HCT116 (cell line): ENCODE results near the gene HEY2. TPM values are rescaled to one million over a fixed set of nuclear protein-coding genes. Genes with fewer than 3 reads are reported as not detected.
A peak's percentile ranks its signal among the peaks of the same experiment; 100 is the strongest.

Experiments
- ATAC-seq: fragments of 200-7000 bp; cut with Tn5 transposase; 2 replicates; pipeline ENCODE4 v1.9.1; 2020; ENCODE audit warnings: mild to moderate bottlenecking, moderate library complexity
- BruUV-seq: library from RNA; stranded (reverse); fragments of 400-500 nt; replicated peaks from 2 replicates; lab custom pipeline; 2021; lab: Mats Ljungman, UMichigan
- CTCF ChIA-PET: fragments of 300-600 bp; sonication (Branson Sonifier 250); formaldehyde crosslinking; loops from one replicate; lab custom pipeline; 2021; ENCODE audit warnings: antibody characterized with exemption; lab: Charles Lee
- POLR2A ChIA-PET: fragments of 300-600, 350-600 bp; sonication (Branson Sonifier 250); formaldehyde crosslinking; loops from one replicate; lab custom pipeline; 2021; ENCODE audit warnings: antibody characterized with exemption; lab: Charles Lee
- RAD21 ChIA-PET, 2 experiments: fragments of 300-600 bp; sonication (Branson Sonifier 250); formaldehyde crosslinking; loops; one replicate each; lab custom pipeline; 2023; ENCODE audit warnings: low total read pairs in 2 of 2; ENCODE audit not compliant: uncharacterized antibody in 2 of 2, unreplicated experiment in 2 of 2, low non-redundant PET in 1 of 2; lab: Charles Lee
- DNase-seq: peaks from one replicate; pipeline ENCODE4 v3.0.0-alpha.2; 2010; ENCODE audit warnings: low read depth, low spot score
- H2AFZ ChIP-seq: fragments of 200-600 bp; shearing (Covaris generic), sonication (generic); 2 replicates; pipeline ENCODE4 v1.6.1; 2017; ENCODE audit warnings: low read depth, mixed run types, mixed read lengths, antibody characterized with exemption, low read length; ENCODE audit not compliant: poor library complexity, severe bottlenecking
- H3K27ac ChIP-seq: 2 replicates; pipeline ENCODE4 v1.5.1; 2012; ENCODE audit warnings: low read depth, low read length
- H3K27me3 ChIP-seq: fragments of 200-600 bp; sonication (generic); 2 replicates; pipeline ENCODE4 v1.6.1; 2016; ENCODE audit warnings: mixed run types, low read length, mixed read lengths; ENCODE audit not compliant: insufficient read depth
- H3K36me3 ChIP-seq, 2 experiments: fragments of 200-500 bp in 1 of 2; fragments of 200-600 bp in 1 of 2; sonication (Bioruptor generic) in 1 of 2; sonication (generic) in 1 of 2; 2 replicates each; pipeline versions ENCODE4 v1.5.1 to v1.6.1; 2014 to 2016; ENCODE audit warnings: low read length in 2 of 2, inconsistent platforms in 1 of 2, mixed read lengths in 1 of 2, mixed run types in 1 of 2; ENCODE audit not compliant: insufficient read depth in 2 of 2, control insufficient read depth in 1 of 2
- H3K4me1 ChIP-seq, 2 experiments: fragments of 200-600 bp in 1 of 2; sonication (generic) in 1 of 2; 2 replicates each; pipeline versions ENCODE4 v1.5.1 to v1.6.1; 2012 to 2017; ENCODE audit warnings: low read length in 2 of 2, inconsistent platforms in 1 of 2, mild to moderate bottlenecking in 1 of 2, mixed read lengths in 1 of 2, mixed run types in 1 of 2, moderate library complexity in 1 of 2; ENCODE audit not compliant: insufficient read depth in 2 of 2, control insufficient read depth in 1 of 2
- H3K4me2 ChIP-seq: fragments of 200-600 bp; sonication (generic); 2 replicates; pipeline ENCODE4 v1.6.1; 2017; ENCODE audit warnings: mixed run types, low read length, mixed read lengths
- H3K4me3 ChIP-seq, 2 experiments: fragments of 200-600 bp in 1 of 2; sonication (generic) in 1 of 2; replicated peaks in 1 of 2; 2 replicates each; pipeline ENCODE4 v1.5.1; 2011 to 2016; ENCODE audit warnings: low read length in 2 of 2, control low read depth in 1 of 2, low read depth in 1 of 2, mild to moderate bottlenecking in 1 of 2, mixed read lengths in 1 of 2, mixed run types in 1 of 2
- H3K79me2 ChIP-seq: fragments of 200-600 bp; sonication (generic); 2 replicates; pipeline ENCODE4 v1.6.1; 2017; ENCODE audit warnings: mild to moderate bottlenecking, mixed run types, low read length, moderate library complexity, mixed read lengths; ENCODE audit not compliant: insufficient read depth
- H3K9ac ChIP-seq: fragments of 200-600 bp; sonication (generic); 2 replicates; pipeline ENCODE4 v1.6.1; 2016; ENCODE audit warnings: low read length, mixed read lengths
- H3K9me2 ChIP-seq: fragments of 200-600 bp; sonication (generic), shearing (Covaris generic); 2 replicates; pipeline ENCODE4 v1.6.1; 2017; ENCODE audit warnings: mixed run types, mild to moderate bottlenecking, moderate library complexity; ENCODE audit not compliant: insufficient read depth
- H3K9me3 ChIP-seq, 2 experiments: fragments of 200-500 bp in 1 of 2; fragments of 200-600 bp in 1 of 2; sonication (Bioruptor generic) in 1 of 2; sonication (generic) in 1 of 2; 2 replicates each; pipeline ENCODE4 v1.6.1; 2014 to 2017; ENCODE audit warnings: low read length in 2 of 2, mixed read lengths in 2 of 2, inconsistent platforms in 1 of 2, low read depth in 1 of 2, mild to moderate bottlenecking in 1 of 2, mixed run types in 1 of 2, moderate library complexity in 1 of 2; ENCODE audit not compliant: control insufficient read depth in 1 of 2, insufficient read depth in 1 of 2
- H4K20me1 ChIP-seq: fragments of 200-600 bp; sonication (generic), shearing (Covaris generic); 2 replicates; pipeline ENCODE4 v1.6.1; 2017; ENCODE audit warnings: mixed run types, mild to moderate bottlenecking, moderate library complexity; ENCODE audit not compliant: insufficient read depth
- FOSL1 ChIP-seq: IDR thresholded peaks from 2 replicates; pipeline ENCODE4 v1.6.1; 2012; ENCODE audit warnings: low read depth
- JUND ChIP-seq: IDR thresholded peaks from 2 replicates; pipeline ENCODE4 v1.6.1; 2012
- POLR2AphosphoS5 ChIP-seq: IDR thresholded peaks from 2 replicates; pipeline ENCODE4 v1.6.1; 2011; ENCODE audit warnings: mild to moderate bottlenecking, low read depth, low read length, moderate library complexity
- RAD21 ChIP-seq: IDR thresholded peaks from 2 replicates; pipeline ENCODE4 v1.6.1; 2012; ENCODE audit warnings: low read depth, mild to moderate bottlenecking
- SP1 ChIP-seq: IDR thresholded peaks from 2 replicates; pipeline ENCODE4 v1.6.1; 2012; ENCODE audit warnings: low read depth
- YY1 ChIP-seq: IDR thresholded peaks from 2 replicates; pipeline ENCODE4 v1.6.1; 2011; ENCODE audit warnings: low read length, low read depth, moderate library complexity, mild to moderate bottlenecking; ENCODE audit not compliant: insufficient replicate concordance; ENCODE audit errors: extremely low read depth
- ZNF274 ChIP-seq: fragments of 200-500 bp; sonication (Bioruptor generic); IDR thresholded peaks from 2 replicates; pipeline ENCODE4 v1.6.1; 2014; ENCODE audit warnings: mild to moderate bottlenecking, low read depth, low read length, inconsistent platforms
- intact Hi-C: fragments of 100-400 bp; cut with micrococcal nuclease; formaldehyde crosslinking; loops from 2 replicates; pipeline ENCODE4 v1.10.0; 2022
- total RNA-seq: library from RNA; stranded (reverse); gene quantifications from one replicate; pipeline ENCODE4 v1.2.1, GENCODE V29; 2021; ENCODE audit not compliant: unreplicated experiment

Gene HEY2
- total RNA-seq, 1 experiment from 2014 or later: not detected

- H3K79me2 ChIP-seq: no peaks in the 10 kb centered on the region
- H3K27me3 ChIP-seq: peaks cover 63% of the 10 kb centered on the region
- H3K27ac ChIP-seq: no peak overlapping the region
- no peaks in the 10 kb centered on the region for H4K20me1 ChIP-seq
- no peak overlapping the region for H3K4me3 ChIP-seq
- H3K9me2 ChIP-seq: no peaks in the 10 kb centered on the region
- DNase-seq (no peak), ATAC-seq (no peak)
- H2AFZ ChIP-seq: no peak overlapping the region
- ChIA-PET POLR2A (no interaction called here), CTCF (no interaction called here), RAD21 (no interaction called here)
- no TSS peak for BruUV-seq
- H3K4me1 ChIP-seq: peaks cover 0 to 10% of the 10 kb centered on the region in 2 experiments; a peak in 2 of 4 replicates
- no peak for TF ChIP-seq RAD21
- TF ChIP-seq SP1: no peak
- no peak for TF ChIP-seq JUND
- no peak overlapping the region for H3K9ac ChIP-seq
- no peaks in the 10 kb centered on the region for H3K9me3 ChIP-seq
- peak overlapping the region; percentile 64; the same call in 1 of the 2 replicates for H3K4me2 ChIP-seq
- no peaks in the 10 kb centered on the region for H3K36me3 ChIP-seq
- intact Hi-C loops: no loop called here
Measured at GRCh38 chr6:125747589-125748405, 1.6 kb upstream of the HEY2 start.

- TF ChIP-seq POLR2AphosphoS5 (no peak), ZNF274 (no peak), YY1 (no peak), FOSL1 (no peak)
- no TSS peak for BruUV-seq
- RAD21 ChIA-PET: no interaction called here
Measured at GRCh38 chr6:125748406-125749172, 843 bp upstream of the HEY2 start.

More at GRCh38 chr6:125748406-125749172, 843 bp upstream of the HEY2 start:
- H3K4me1 ChIP-seq: peaks cover 0 to 10% of the 10 kb centered on the region in 2 experiments; a peak in 2 of 4 replicates
- H3K9me3 ChIP-seq: no peaks in the 10 kb centered on the region
- H3K36me3 ChIP-seq: no peaks in the 10 kb centered on the region
- no peak for DNase-seq
- no peak overlapping the region for H3K27ac ChIP-seq
- intact Hi-C loops: no loop called here
- no peak overlapping the region for H3K9ac ChIP-seq
- no peak for ATAC-seq
- CTCF ChIA-PET: no interaction called here
- peak overlapping the region; percentile 69 for H3K4me2 ChIP-seq
- POLR2A ChIA-PET: no interaction called here
- H2AFZ ChIP-seq: peak overlapping the region; percentile 63
- no peaks in the 10 kb centered on the region for H3K79me2 ChIP-seq
- H3K27me3 ChIP-seq: peaks cover 57% of the 10 kb centered on the region
- H3K4me3 ChIP-seq: 0 out of 4 replicates have a peak overlapping the region, but pooled peaks of 1 of the 2 experiments have one; percentile 29
- no peaks in the 10 kb centered on the region for H4K20me1 ChIP-seq
- H3K9me2 ChIP-seq: no peaks in the 10 kb centered on the region
